ENCODE results near the gene GTSE1.

- TF ChIP-seq, protein P1, sequence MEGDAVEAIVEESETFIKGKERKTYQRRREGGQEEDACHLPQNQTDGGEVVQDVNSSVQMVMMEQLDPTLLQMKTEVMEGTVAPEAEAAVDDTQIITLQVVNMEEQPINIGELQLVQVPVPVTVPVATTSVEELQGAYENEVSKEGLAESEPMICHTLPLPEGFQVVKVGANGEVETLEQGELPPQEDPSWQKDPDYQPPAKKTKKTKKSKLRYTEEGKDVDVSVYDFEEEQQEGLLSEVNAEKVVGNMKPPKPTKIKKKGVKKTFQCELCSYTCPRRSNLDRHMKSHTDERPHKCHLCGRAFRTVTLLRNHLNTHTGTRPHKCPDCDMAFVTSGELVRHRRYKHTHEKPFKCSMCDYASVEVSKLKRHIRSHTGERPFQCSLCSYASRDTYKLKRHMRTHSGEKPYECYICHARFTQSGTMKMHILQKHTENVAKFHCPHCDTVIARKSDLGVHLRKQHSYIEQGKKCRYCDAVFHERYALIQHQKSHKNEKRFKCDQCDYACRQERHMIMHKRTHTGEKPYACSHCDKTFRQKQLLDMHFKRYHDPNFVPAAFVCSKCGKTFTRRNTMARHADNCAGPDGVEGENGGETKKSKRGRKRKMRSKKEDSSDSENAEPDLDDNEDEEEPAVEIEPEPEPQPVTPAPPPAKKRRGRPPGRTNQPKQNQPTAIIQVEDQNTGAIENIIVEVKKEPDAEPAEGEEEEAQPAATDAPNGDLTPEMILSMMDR (optimal IDR thresholded peaks at IDR 0.05 in 1 of 3, IDR thresholded peaks at IDR 0.05 in 1 of 3, conservative IDR thresholded peaks at IDR 0.05 in 1 of 3; ENCODE audit: extremely low read depth in 1 of 3, insufficient read depth in 2 of 3, low read length in 3 of 3): no peak
- no peak for TF ChIP-seq EZH2 (IDR thresholded peaks at IDR 0.05; ENCODE audit: low read length)
These were observed 27.1 kb upstream of the GTSE1 start for GRCh38 chr22:46269564-46269963.
